ES-I3 (cell line): ENCODE data around the gene ZC3H7A.

Experiments used
- H3K36me3 ChIP-seq: 2 replicates; pipeline ENCODE4 v1.6.1; 2013; ENCODE audit warnings: mild to moderate bottlenecking, low read length, control low read depth, moderate library complexity; ENCODE audit not compliant: insufficient read depth
- H3K4me1 ChIP-seq: 2 replicates; pipeline ENCODE4 v1.6.1; 2013; ENCODE audit warnings: mild to moderate bottlenecking, control low read depth, low read length; ENCODE audit not compliant: insufficient read depth
- H3K9ac ChIP-seq: 2 replicates; pipeline ENCODE4 v1.6.1; 2013; ENCODE audit warnings: low read depth, mild to moderate bottlenecking, low read length, moderate library complexity
- H3K9me3 ChIP-seq: 2 replicates; pipeline ENCODE4 v1.6.1; 2013; ENCODE audit warnings: mild to moderate bottlenecking, low read length, moderate library complexity; ENCODE audit not compliant: control insufficient read depth, insufficient read depth

Gene ZC3H7A

DNA sequence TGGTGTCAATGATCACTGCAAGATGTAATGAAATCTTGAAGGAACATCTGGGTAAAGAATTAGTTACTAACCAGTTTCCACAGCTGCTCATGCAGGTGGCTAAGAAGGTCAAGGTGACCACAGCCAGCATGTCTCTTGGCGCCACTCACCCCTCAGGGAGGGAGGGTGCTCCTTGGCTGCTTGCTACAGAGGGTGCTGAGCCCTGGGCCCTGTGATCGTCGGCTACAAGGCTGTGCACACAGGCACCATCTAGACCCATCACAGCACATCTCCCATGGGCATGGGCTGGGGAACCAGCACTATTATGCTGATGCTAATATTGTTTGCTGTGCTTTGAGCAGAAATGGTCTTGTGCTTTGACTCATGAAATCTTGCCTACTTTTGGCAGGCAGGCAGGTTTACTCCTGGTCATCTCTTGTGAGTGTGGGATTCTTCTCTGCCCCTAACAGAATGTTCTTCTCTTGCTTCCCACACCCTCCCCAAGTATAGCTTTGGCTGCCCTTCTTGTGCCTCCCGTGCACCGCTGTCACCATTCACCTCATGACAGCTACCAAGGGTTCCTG, 90.8 kb downstream of the ZC3H7A start:
- no peaks in the 10 kb centered on the region for H3K4me1 ChIP-seq
- H3K36me3 ChIP-seq = peaks cover 2% of the 10 kb centered on the region; the same call in 1 of the 2 replicates
- H3K9me3 ChIP-seq = no peaks in the 10 kb centered on the region
- no peak overlapping the region for H3K9ac ChIP-seq

DNA sequence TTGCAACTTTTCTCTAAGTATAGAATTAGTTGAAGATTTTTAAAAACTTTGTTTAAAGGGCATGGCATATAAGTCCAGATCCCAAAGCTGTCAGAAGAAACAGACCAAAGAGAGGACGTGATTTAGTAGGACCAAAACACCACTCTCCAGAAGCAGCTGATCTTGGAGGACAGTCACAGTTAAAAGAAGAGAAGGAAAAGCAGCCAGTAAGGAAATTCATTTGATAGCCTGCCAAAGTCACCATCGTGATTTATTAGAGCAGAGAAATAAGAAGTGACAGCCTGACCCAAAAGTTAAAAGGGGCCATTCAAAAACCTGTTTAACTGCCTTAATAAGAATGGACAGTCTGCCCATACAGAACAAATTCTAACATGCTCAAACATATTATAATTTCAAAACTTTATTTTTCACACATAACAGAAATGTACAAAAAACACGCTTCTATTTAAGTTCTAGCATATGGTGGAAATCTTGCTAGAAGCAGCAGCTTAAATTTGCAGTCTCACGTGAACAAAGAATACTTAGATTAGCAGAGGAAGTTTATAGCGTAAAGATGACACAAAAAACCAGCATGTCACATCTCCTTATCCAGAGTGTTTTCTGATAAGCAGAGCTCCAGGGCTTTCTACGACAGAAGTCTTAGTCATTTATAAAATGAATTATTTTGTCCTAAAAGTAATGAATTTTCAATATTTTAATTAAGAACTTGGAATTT, 91.6 kb downstream of the ZC3H7A start:
- Histone ChIP-seq H3K9ac (no peak overlapping the region), H3K4me1 (no peaks in the 10 kb centered on the region), H3K9me3 (no peaks in the 10 kb centered on the region), H3K36me3 (peaks cover 2% of the 10 kb centered on the region; the same call in 1 of the 2 replicates)
